HG03039 (cell line): ENCODE results near the gene PPP4R4.
"Not testable (repeated sequence)": the region's sequence is repeated elsewhere in the genome, so short reads cannot be mapped to it uniquely, and the experiment has no call there.

Source experiments
- ATAC-seq: cut with Tn5 transposase; IDR thresholded peaks from one replicate; pipeline ENCODE4 v1.9.1; 2021; ENCODE audit warnings: mild to moderate bottlenecking, moderate library complexity; ENCODE audit not compliant: unreplicated experiment

Gene PPP4R4

GRCh38 chr14:94268582-94268981, 94.5 kb downstream of the PPP4R4 start:
- ATAC-seq, result not testable (repeated sequence)

- no peak for ATAC-seq
Observed at GRCh38 chr14:94269156-94269555, 95.0 kb downstream of the PPP4R4 start.

GRCh38 chr14:94276898-94277561, 102.9 kb downstream of the PPP4R4 start:
- not testable (repeated sequence) for ATAC-seq

- no peak for ATAC-seq
Observed at GRCh38 chr14:94278731-94279130, 104.6 kb downstream of the PPP4R4 start.

- no peak for ATAC-seq
Observed at GRCh38 chr14:94282991-94283723, 109.0 kb downstream of the PPP4R4 start.

- ATAC-seq, result no peak
Observed at GRCh38 chr14:94284221-94284620, 110.1 kb downstream of the PPP4R4 start.

- ATAC-seq, result no peak
Observed at GRCh38 chr14:94285158-94285557, 111.0 kb downstream of the PPP4R4 start.

- ATAC-seq, result no peak
Observed at GRCh38 chr14:94288610-94289465, 114.7 kb downstream of the PPP4R4 start.

GRCh38 chr14:94290197-94290596, 116.1 kb downstream of the PPP4R4 start:
- ATAC-seq, result no peak

GRCh38 chr14:94291159-94291905, 117.2 kb downstream of the PPP4R4 start:
- ATAC-seq, result no peak

GRCh38 chr14:94291906-94292525, 117.9 kb downstream of the PPP4R4 start:
- ATAC-seq, result no peak

GRCh38 chr14:94292526-94292871, 118.4 kb downstream of the PPP4R4 start:
- no peak for ATAC-seq

GRCh38 chr14:94292872-94293577, 118.9 kb downstream of the PPP4R4 start, which contains the start of gene SERPINA10:
SERPINA10 (minus strand) TSS chr14:94293268; CDS start chr14:94290593, 2,675 bp downstream.
- ATAC-seq, result no peak

GRCh38 chr14:94293578-94293924, 119.4 kb downstream of the PPP4R4 start:
- no peak for ATAC-seq

- ATAC-seq, result no peak
Observed at GRCh38 chr14:94295360-94296180, 121.4 kb downstream of the PPP4R4 start.

- not testable (repeated sequence) for ATAC-seq
Observed at GRCh38 chr14:94296181-94296545, 122.0 kb downstream of the PPP4R4 start.

- ATAC-seq, result no peak
Observed at GRCh38 chr14:94298130-94298529, 124.0 kb downstream of the PPP4R4 start.

- no peak for ATAC-seq
Observed at GRCh38 chr14:94303111-94303510, 129.0 kb downstream of the PPP4R4 start.

- no peak for ATAC-seq
Observed at GRCh38 chr14:94304243-94304642, 130.1 kb downstream of the PPP4R4 start.
